ENCODE measurements around the gene TWIST2. TPM values are rescaled to one million over a fixed set of nuclear protein-coding genes. Genes with fewer than 3 reads are reported as not detected.

TWIST2 gene
- total RNA-seq, 4 donors from 2014 or later = 37.4 to 51.6 (median 47.4) TPM

GRCh38 chr2:238882082-238882755 lies 34.3 kb downstream of the TWIST2 start:
- no peak overlapping the region for H3K4me3 ChIP-seq
- 83% methylated on average over 6 of the region's 6 CpGs for WGBS
- H3K9me3 ChIP-seq = no peaks in the 10 kb centered on the region
- H3K27me3 ChIP-seq = no peaks in the 10 kb centered on the region
- no peaks in the 10 kb centered on the region for H3K36me3 ChIP-seq
- intact Hi-C loops (cut with DNase I) = no loop called here
- no peak overlapping the region for H3K27ac ChIP-seq (replicated peaks in 1 of 4)
- peaks cover 0 to 25% (median 5%) of the 10 kb centered on the region in 4 donors for H3K4me1 ChIP-seq
- TF ChIP-seq POLR2A (IDR thresholded peaks at IDR 0.05; ENCODE audit: low read depth) (no peak), POLR2AphosphoS5 (IDR thresholded peaks at IDR 0.05) (no peak), EP300 (IDR thresholded peaks at IDR 0.05) (no peak)
- TF ChIP-seq, protein P1, sequence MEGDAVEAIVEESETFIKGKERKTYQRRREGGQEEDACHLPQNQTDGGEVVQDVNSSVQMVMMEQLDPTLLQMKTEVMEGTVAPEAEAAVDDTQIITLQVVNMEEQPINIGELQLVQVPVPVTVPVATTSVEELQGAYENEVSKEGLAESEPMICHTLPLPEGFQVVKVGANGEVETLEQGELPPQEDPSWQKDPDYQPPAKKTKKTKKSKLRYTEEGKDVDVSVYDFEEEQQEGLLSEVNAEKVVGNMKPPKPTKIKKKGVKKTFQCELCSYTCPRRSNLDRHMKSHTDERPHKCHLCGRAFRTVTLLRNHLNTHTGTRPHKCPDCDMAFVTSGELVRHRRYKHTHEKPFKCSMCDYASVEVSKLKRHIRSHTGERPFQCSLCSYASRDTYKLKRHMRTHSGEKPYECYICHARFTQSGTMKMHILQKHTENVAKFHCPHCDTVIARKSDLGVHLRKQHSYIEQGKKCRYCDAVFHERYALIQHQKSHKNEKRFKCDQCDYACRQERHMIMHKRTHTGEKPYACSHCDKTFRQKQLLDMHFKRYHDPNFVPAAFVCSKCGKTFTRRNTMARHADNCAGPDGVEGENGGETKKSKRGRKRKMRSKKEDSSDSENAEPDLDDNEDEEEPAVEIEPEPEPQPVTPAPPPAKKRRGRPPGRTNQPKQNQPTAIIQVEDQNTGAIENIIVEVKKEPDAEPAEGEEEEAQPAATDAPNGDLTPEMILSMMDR (IDR thresholded peaks at IDR 0.05) = no peak
- DNase-seq (ENCODE audit: extremely low spot score) = no peak

- no peak for DNase-seq (ENCODE audit: extremely low spot score)
- Histone ChIP-seq H3K4me1 (peaks cover 0 to 25% (median 5%) of the 10 kb centered on the region in 4 donors), H3K4me3 (no peak overlapping the region), H3K9me3 (no peaks in the 10 kb centered on the region), H3K27ac (replicated peaks in 1 of 4) (no peak overlapping the region), H3K36me3 (no peaks in the 10 kb centered on the region), H3K27me3 (no peaks in the 10 kb centered on the region)
- intact Hi-C loops (cut with DNase I) = no loop called here
- WGBS = 81% methylated on average over 9 of the region's 9 CpGs
- TF ChIP-seq POLR2A (IDR thresholded peaks at IDR 0.05; ENCODE audit: low read depth) = no peak
- no peak for TF ChIP-seq EP300 (IDR thresholded peaks at IDR 0.05)
- TF ChIP-seq, protein P1 (IDR thresholded peaks at IDR 0.05) = no peak
- TF ChIP-seq POLR2AphosphoS5 (IDR thresholded peaks at IDR 0.05) = no peak
Observed at GRCh38 chr2:238883421-238883901, 35.6 kb downstream of the TWIST2 start.

- H3K4me1 ChIP-seq = peaks cover 0 to 25% (median 5%) of the 10 kb centered on the region in 4 donors
- no peak overlapping the region for H3K4me3 ChIP-seq
- no peaks in the 10 kb centered on the region for H3K27me3 ChIP-seq
- H3K36me3 ChIP-seq = no peaks in the 10 kb centered on the region
- no peaks in the 10 kb centered on the region for H3K9me3 ChIP-seq
- H3K27ac ChIP-seq (replicated peaks in 1 of 4) = no peak overlapping the region
- DNase-seq (ENCODE audit: extremely low spot score) = no peak
- no peak for TF ChIP-seq POLR2A (IDR thresholded peaks at IDR 0.05; ENCODE audit: low read depth)
- WGBS = 91% methylated on average over 15 of the region's 19 CpGs
- intact Hi-C loops (cut with DNase I) = no loop called here
Observed at GRCh38 chr2:238884122-238884811, 36.4 kb downstream of the TWIST2 start.

DNA sequence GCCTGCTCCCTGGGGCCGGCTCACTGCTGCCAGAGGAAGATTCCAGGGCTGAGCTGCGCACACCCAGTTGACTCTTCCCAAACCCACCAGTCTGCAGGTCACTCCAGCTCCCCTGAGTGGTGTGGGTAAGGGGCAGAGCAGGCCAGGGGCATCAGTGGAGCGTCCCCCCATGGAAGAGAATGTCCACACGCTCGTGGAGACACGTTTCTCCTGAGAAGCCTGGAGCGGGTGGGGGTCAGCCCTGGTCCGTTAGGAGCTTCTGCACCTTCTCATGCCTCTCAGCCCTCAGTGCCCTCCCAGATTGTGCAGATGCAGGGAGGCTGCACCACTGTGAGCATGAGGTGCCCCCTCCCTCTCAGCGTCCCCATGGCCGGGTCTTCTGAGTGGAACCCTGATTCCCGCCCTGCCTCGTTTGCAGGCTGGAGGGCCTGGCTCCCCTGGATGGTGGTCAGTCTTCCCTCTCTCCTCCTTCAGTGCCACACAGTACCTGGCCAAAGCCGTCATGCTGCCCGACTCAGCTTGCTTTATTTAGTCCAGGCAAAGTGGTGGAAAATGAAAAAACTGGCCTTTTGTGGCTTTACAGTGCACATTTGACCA lies 37.0 kb downstream of the TWIST2 start:
- no peaks in the 10 kb centered on the region for H3K9me3 ChIP-seq
- no peak overlapping the region for H3K27ac ChIP-seq (replicated peaks in 1 of 4)
- TF ChIP-seq, protein P1 (IDR thresholded peaks at IDR 0.05) = no peak
- no peak for TF ChIP-seq POLR2AphosphoS5 (IDR thresholded peaks at IDR 0.05)
- no peak for TF ChIP-seq EP300 (IDR thresholded peaks at IDR 0.05)
- TF ChIP-seq POLR2A (IDR thresholded peaks at IDR 0.05; ENCODE audit: low read depth) = no peak
- no peaks in the 10 kb centered on the region for H3K27me3 ChIP-seq
- WGBS = 85% methylated on average over 3 of the region's 14 CpGs
- H3K4me1 ChIP-seq = peaks cover 0 to 25% (median 5%) of the 10 kb centered on the region in 4 donors
- no peak for DNase-seq (ENCODE audit: extremely low spot score)
- no peaks in the 10 kb centered on the region for H3K36me3 ChIP-seq
- H3K4me3 ChIP-seq = no peak overlapping the region
- intact Hi-C loops (cut with DNase I) = no loop called here

DNA sequence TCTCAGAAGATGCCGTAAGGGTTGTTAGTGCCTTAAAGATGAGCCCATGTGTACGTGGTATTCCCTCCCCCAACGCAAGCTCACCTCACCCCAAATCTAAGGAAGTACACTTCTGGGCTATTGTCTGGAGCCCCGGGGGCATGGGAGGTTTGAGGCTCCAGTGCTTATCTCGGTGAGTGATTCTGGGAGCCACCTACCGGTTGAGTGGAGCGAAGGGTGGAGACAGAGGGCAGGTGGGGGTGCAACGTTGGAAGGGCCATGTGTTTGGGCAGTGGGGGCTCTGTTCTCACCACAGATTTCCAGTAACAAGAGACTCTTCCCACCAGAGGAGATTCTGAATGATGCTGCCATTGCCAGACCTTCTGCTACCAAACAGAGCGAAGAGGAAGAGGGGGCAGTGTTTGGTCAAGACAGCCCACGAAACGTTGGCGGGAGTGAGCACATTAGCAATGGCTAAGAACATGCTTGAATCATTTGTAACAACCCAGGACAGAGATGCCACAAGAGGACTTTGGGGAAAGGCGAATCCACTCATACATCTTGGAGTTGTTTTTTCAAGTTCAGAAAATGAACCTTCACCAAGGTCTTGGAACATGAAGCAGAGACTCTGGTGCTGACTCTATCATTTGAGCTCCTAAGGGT lies 38.7 kb downstream of the TWIST2 start:
- Histone ChIP-seq H3K9me3 (no peaks in the 10 kb centered on the region), H3K4me1 (peaks cover 0 to 32% (median 12%) of the 10 kb centered on the region in 4 donors), H3K36me3 (no peaks in the 10 kb centered on the region), H3K27ac (replicated peaks in 1 of 4) (no peak overlapping the region), H3K27me3 (no peaks in the 10 kb centered on the region), H3K4me3 (no peak overlapping the region)
- DNase-seq (ENCODE audit: extremely low spot score) = no peak
- no peak for TF ChIP-seq POLR2AphosphoS5 (IDR thresholded peaks at IDR 0.05)
- TF ChIP-seq EP300 (IDR thresholded peaks at IDR 0.05) = no peak
- no peak for TF ChIP-seq POLR2A (IDR thresholded peaks at IDR 0.05; ENCODE audit: low read depth)
- TF ChIP-seq, protein P1 (IDR thresholded peaks at IDR 0.05) = no peak
- WGBS = 79% methylated on average over 13 of the region's 13 CpGs
- intact Hi-C loops (cut with DNase I) = no loop called here

Measured in esophagus muscularis mucosa (tissue), 4 donors.